Measurements from ENCODE around the gene TMEM179B.
"Not testable (repeated sequence)": the region's sequence is repeated elsewhere in the genome, so short reads cannot be mapped to it uniquely, and the experiment has no call there.

TMEM179B gene

GRCh38 chr11:62787005-62787759, at the start of gene TMEM179B:
Gene TMEM179B, plus strand, starts transcription at chr11:62787402. Its CDS starts 30 bp downstream, at chr11:62787432.
- DNase-seq (ENCODE audit: low read depth): peak; percentile 96

GRCh38 chr11:62747475-62748160, 39.6 kb upstream of the TMEM179B start:
- DNase-seq (ENCODE audit: low read depth): no peak

- DNase-seq (ENCODE audit: low read depth): not testable (repeated sequence)
Observed at GRCh38 chr11:62749931-62750330, 37.3 kb upstream of the TMEM179B start.

- DNase-seq (ENCODE audit: low read depth): no peak
Observed at GRCh38 chr11:62752177-62752785, 34.9 kb upstream of the TMEM179B start.

GRCh38 chr11:62752994-62753735, 34.0 kb upstream of the TMEM179B start:
- DNase-seq (ENCODE audit: low read depth): no peak

- peak; percentile 99 for DNase-seq (ENCODE audit: low read depth)
Observed at GRCh38 chr11:62753736-62754603, 33.2 kb upstream of the TMEM179B start, which contains the start of gene ZBTB3. Gene ZBTB3, minus strand, starts transcription at chr11:62754160. Its CDS starts 496 bp downstream, at chr11:62753664.

- no peak for DNase-seq (ENCODE audit: low read depth)
Observed at GRCh38 chr11:62755086-62755615, 32.1 kb upstream of the TMEM179B start.

GRCh38 chr11:62757846-62758788, 29.1 kb upstream of the TMEM179B start:
- no peak for DNase-seq (ENCODE audit: low read depth)

- not testable (repeated sequence) for DNase-seq (ENCODE audit: low read depth)
Observed at GRCh38 chr11:62760867-62761227, 26.4 kb upstream of the TMEM179B start.

GRCh38 chr11:62770778-62771143, 16.4 kb upstream of the TMEM179B start:
- no peak for DNase-seq (ENCODE audit: low read depth)

GRCh38 chr11:62771144-62772021, 15.8 kb upstream of the TMEM179B start, which contains the start of gene TAF6L:
Gene TAF6L, plus strand, starts transcription at chr11:62771396. Its CDS starts 4,388 bp downstream, at chr11:62775784.
- peak; percentile 95 for DNase-seq (ENCODE audit: low read depth)

- no peak for DNase-seq (ENCODE audit: low read depth)
Observed at GRCh38 chr11:62774407-62774806, 12.8 kb upstream of the TMEM179B start.

- no peak for DNase-seq (ENCODE audit: low read depth)
Observed at GRCh38 chr11:62775646-62776045, 11.6 kb upstream of the TMEM179B start.

- no peak for DNase-seq (ENCODE audit: low read depth)
Observed at GRCh38 chr11:62777389-62777788, 9.8 kb upstream of the TMEM179B start.

GRCh38 chr11:62778441-62778840, 8.8 kb upstream of the TMEM179B start:
- DNase-seq (ENCODE audit: low read depth): no peak

- no peak for DNase-seq (ENCODE audit: low read depth)
Observed at GRCh38 chr11:62782753-62783152, 4.4 kb upstream of the TMEM179B start.

GRCh38 chr11:62786318-62787004, 741 bp upstream of the TMEM179B start:
- DNase-seq (ENCODE audit: low read depth): peak; percentile 62

GRCh38 chr11:62788991-62789390, 1.8 kb downstream of the TMEM179B start:
- DNase-seq (ENCODE audit: low read depth): no peak

Data from fibroblast of the conjunctiva (primary cell).